ENCODE measurements around the gene RPS6KC1. TPM values are rescaled to one million over a fixed set of nuclear protein-coding genes. Genes with fewer than 3 reads are reported as not detected.

The RPS6KC1 gene
- total and polyA plus RNA-seq, 9 of the 15 experiments (the other 6 are each of a cell fraction or from before 2014, with no cell fraction given) = 4.3 to 34.6 (median 20.9) TPM

DNA sequence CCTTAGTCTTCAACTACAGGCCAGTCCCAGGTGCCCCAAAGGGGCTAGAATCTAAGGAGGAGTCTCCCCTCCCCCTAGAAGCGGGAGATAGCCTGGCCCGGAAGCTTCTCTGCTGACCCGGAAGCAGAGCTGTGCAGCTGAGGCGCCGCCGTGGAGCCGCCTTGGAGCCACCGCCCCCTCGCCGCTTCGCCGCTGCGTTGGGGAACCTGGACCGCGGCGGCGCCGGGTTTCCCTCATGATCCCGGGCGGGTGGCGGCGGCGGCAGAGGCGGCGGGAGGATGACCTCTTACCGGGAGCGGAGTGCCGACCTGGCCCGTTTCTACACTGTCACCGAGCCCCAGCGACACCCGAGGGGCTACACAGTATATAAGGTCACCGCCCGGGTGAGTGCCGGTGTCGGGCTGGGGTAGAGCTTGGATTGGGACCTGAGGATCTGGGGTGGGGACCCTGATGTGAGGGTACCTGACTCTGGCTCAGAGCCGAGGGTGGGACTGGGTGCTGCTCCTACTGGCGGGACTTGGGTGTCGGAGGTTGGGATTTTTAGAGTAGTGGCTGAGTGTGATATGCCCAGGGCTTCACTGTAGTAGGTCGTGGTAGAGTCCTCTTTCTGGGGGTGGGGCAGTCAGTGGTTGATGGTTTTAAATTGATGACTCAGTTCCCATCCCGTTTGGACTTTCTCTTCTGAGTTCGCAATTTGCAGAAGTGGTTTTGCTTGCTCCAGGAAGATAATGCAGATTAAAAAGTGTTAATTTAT lies at the start of gene RPS6KC1 (continued):
- TF ChIP-seq, protein P1, sequence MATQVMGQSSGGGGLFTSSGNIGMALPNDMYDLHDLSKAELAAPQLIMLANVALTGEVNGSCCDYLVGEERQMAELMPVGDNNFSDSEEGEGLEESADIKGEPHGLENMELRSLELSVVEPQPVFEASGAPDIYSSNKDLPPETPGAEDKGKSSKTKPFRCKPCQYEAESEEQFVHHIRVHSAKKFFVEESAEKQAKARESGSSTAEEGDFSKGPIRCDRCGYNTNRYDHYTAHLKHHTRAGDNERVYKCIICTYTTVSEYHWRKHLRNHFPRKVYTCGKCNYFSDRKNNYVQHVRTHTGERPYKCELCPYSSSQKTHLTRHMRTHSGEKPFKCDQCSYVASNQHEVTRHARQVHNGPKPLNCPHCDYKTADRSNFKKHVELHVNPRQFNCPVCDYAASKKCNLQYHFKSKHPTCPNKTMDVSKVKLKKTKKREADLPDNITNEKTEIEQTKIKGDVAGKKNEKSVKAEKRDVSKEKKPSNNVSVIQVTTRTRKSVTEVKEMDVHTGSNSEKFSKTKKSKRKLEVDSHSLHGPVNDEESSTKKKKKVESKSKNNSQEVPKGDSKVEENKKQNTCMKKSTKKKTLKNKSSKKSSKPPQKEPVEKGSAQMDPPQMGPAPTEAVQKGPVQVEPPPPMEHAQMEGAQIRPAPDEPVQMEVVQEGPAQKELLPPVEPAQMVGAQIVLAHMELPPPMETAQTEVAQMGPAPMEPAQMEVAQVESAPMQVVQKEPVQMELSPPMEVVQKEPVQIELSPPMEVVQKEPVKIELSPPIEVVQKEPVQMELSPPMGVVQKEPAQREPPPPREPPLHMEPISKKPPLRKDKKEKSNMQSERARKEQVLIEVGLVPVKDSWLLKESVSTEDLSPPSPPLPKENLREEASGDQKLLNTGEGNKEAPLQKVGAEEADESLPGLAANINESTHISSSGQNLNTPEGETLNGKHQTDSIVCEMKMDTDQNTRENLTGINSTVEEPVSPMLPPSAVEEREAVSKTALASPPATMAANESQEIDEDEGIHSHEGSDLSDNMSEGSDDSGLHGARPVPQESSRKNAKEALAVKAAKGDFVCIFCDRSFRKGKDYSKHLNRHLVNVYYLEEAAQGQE (IDR thresholded peaks at IDR 0.05; ENCODE audit: borderline replicate concordance) = no peak
- TF ChIP-seq, protein P1 (CRISPR knock-in tag; IDR thresholded peaks at IDR 0.05; ENCODE audit: low read depth) = peak; percentile 76; the same call in 1 of the 2 replicates
- 0 out of 2 replicates have a peak, but pooled peaks have one; percentile 77 for TF ChIP-seq GATAD2B (IDR thresholded peaks at IDR 0.05; ENCODE audit: borderline replicate concordance)
- TF ChIP-seq, protein P2, sequence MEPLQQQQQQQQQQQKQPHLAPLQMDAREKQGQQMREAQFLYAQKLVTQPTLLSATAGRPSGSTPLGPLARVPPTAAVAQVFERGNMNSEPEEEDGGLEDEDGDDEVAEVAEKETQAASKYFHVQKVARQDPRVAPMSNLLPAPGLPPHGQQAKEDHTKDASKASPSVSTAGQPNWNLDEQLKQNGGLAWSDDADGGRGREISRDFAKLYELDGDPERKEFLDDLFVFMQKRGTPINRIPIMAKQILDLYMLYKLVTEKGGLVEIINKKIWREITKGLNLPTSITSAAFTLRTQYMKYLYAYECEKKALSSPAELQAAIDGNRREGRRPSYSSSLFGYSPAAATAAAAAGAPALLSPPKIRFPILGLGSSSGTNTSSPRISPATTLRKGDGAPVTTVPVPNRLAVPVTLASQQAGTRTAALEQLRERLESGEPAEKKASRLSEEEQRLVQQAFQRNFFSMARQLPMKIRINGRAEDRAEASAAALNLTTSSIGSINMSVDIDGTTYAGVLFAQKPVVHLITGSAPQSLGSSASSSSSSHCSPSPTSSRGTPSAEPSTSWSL (CRISPR knock-in tag; IDR thresholded peaks at IDR 0.05; ENCODE audit: borderline replicate concordance) = no peak
- TF ChIP-seq SMARCB1 (IDR thresholded peaks at IDR 0.05; ENCODE audit: insufficient read length, low read depth) = no peak
- TF ChIP-seq HIVEP1 (CRISPR knock-in tag; IDR thresholded peaks at IDR 0.05) = peak; percentile 84
- TF ChIP-seq LEF1 (IDR thresholded peaks at IDR 0.05) = peak; percentile 61; the same call in 1 of the 2 replicates
- TF ChIP-seq HDAC3 (IDR thresholded peaks at IDR 0.05; ENCODE audit: borderline replicate concordance, partially characterized antibody) = no peak
- TF ChIP-seq ZNF174 (CRISPR knock-in tag; IDR thresholded peaks at IDR 0.05) = no peak
- peak; percentile 79 for TF ChIP-seq KLF16 (IDR thresholded peaks at IDR 0.05)
- TF ChIP-seq ZNF785 (CRISPR knock-in tag; IDR thresholded peaks at IDR 0.05) = no peak
- TF ChIP-seq, protein P3, sequence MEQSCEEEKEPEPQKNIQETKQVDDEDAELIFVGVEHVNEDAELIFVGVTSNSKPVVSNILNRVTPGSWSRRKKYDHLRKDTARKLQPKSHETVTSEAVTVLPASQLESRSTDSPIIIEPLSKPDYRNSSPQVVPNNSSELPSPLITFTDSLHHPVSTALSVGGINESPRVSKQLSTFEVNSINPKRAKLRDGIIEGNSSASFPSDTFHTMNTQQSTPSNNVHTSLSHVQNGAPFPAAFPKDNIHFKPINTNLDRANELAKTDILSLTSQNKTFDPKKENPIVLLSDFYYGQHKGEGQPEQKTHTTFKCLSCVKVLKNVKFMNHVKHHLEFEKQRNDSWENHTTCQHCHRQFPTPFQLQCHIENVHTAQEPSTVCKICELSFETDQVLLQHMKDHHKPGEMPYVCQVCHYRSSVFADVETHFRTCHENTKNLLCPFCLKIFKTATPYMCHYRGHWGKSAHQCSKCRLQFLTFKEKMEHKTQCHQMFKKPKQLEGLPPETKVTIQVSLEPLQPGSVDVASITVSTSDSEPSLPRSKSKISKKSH (CRISPR knock-in tag; IDR thresholded peaks at IDR 0.05) = no peak
- no peak for TF ChIP-seq ZNF354B (CRISPR knock-in tag; IDR thresholded peaks at IDR 0.05)
- TF ChIP-seq ZFPM2 (CRISPR knock-in tag; IDR thresholded peaks at IDR 0.05) = 0 out of 2 replicates have a peak, but pooled peaks have one; percentile 57
- TF ChIP-seq ZNF699 (CRISPR knock-in tag; IDR thresholded peaks at IDR 0.05; ENCODE audit: insufficient replicate concordance) = no peak

All from K562 (cell line).